GM19035 (cell line): ENCODE measurements around the gene NPR1.
A peak's percentile ranks its signal among the peaks of the same experiment; 100 is the strongest.
"Not testable (repeated sequence)": the region's sequence is repeated elsewhere in the genome, so short reads cannot be mapped to it uniquely, and the experiment has no call there.

Source experiments
- ATAC-seq: cut with Tn5 transposase; IDR thresholded peaks from one replicate; pipeline ENCODE4 v1.9.1; 2021; ENCODE audit not compliant: unreplicated experiment

The NPR1 gene

DNA sequence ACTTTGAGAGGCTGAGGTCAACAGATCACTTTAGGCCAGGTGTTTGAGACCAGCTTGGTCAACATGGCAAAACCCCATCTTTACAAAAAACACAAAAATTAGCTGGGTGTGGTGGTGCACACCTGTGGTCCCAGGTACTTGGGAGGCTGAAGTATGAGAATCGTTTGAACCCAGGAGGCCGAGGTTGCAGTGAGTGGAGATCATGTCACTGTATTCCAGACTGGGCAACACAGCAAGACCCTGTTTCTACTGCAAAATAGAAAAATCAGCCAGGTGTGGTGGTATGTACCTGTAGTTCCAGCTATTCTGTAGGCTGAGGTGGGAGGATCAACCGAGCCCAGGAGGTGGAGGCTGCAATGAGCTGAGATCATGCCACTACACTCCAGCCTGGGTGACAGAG lies 45.2 kb downstream of the NPR1 start:
- ATAC-seq: no peak

DNA sequence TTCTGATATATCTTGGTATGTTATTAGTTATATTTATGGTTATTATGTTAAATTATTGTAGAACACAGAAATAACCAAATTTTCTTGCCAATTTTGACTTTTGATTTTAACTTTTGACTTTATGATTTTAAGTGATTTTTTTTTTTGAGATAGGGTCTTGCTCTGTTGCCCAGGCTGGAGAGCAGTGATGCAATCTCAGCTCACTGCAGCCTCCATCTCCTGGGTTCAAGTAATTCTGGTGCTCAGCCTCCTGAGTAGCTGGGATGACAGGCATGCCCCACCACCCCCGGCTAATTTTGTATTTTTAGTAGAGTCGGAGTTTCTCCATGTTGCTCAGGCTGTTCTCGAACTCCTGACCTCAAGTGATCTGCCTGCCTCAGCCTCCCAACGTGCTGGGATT lies 46.1 kb downstream of the NPR1 start:
- not testable (repeated sequence) for ATAC-seq

DNA sequence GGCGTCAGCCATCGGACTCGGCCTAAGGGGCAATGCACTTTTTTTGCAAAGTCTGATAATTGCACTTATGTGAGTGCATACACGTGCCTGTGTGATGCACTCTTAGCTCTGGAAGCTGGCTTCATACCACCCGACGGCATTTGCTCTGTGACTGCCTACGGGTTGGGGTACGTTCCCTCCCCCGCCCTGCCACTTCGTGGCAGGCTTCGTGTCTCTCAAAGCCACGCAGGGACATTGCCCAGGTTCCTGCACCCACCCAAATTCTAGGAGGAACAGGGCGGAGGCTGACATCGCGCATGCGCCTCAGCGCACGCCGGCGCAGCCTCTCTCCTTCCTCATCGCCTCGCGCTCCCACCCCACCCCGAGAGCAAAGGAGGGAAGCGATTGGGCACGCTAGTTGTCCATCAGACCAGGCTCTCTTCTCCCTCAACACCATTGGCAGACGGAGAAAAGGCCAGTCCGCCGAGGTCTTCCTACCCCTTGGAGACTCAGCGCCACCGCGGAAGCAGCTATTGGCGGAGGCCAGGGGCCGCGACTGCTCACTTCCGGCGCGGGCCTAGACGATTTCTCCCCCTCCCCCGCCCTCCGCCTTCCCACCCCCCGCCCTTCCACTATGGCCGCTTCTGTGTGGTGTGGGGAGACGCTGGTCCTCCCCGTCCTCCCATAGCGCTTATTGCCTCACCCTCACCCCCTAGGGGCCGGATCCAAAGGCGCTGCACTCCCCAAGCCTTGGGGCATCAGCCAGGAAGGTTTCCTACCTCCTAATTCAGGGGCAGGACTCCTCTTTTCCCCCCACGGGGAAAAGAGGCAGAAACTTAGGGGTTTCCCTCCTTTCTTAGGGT lies 49.2 kb downstream of the NPR1 start, which contains the start of gene INTS3:
Gene INTS3, plus strand, starts transcription at position 588 of the 842 bp plus-strand sequence. CDS start 585 bp downstream, outside the sequence.
- peak; percentile 98 for ATAC-seq

DNA sequence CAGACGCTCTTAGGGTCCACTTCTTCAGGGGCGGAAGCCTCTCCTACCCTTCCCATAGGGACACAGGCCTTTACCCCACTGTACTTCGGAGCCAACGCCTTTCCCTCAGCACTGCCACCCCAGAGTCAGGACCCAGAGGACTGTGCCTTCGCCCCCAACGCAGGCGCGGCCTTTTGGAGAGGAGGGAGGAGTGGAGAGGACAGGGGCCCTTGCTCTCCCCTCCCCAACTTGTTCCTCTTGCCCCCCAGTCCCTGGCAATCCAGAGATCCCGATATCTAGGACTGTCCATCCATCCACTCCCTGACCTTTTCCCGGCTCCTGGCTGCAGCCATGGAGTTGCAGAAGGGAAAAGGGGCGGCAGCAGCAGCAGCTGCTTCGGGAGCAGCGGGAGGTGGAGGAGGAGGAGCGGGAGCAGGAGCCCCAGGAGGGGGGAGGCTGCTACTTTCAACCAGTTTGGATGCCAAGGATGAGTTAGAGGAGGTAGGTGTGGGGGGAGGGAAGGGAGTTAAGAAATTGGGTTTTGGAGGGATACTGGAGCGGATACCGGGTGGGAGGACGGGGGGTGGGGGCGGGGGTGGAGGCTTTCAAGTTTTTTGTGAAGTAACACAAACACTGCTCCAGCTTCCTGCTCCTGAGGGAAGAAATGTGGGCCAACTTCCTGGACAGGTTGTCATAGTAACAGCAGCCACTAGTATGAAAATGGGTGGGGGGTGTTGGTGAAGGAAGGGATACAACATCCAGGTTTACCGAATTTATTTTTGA lies 50.0 kb downstream of the NPR1 start:
- ATAC-seq: no peak

DNA sequence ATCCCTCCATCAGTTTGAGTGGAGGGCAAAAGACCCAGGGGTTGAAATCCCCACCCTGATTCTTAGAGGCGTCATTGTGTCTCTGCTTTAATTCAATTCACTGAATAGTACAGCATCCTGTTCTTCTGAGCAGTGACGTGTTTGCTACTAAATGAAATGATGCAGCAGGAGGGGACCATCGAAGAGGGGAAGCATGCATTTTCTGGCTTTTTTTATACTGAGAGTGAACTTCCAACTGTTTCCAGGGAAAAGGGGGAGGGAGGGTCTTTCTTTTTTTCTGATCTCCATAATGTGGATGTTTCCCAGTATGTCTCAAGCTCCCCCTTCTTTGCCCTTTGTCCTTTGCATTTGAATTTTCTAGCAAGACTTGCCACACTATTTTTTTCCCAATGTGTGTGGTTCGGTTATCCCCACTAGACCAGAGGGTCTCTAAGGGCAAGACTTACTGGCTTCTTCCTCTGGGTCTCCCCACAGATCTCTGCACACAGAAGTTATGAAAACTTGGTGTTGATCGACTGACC lies 52.0 kb downstream of the NPR1 start:
- ATAC-seq: no peak

DNA sequence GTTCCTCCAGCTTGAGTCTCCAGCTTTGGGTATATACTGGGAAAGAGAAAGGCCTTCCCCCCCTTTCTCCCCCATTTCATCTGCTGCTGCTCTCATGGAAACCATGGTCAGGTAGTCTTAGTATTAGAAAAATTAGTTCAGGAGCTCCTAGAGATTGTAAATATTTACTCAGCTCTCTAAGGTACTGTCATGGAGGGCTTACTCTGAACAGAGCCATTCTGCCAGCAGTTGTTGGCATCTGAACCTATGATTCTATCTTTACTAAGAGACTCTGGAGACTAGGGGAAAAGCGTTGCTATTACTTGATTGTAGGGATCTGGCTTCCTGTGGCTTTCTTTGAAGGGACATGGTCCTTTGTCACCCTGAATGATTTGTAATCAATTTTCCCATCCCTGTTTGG lies 55.5 kb downstream of the NPR1 start:
- ATAC-seq: no peak

DNA sequence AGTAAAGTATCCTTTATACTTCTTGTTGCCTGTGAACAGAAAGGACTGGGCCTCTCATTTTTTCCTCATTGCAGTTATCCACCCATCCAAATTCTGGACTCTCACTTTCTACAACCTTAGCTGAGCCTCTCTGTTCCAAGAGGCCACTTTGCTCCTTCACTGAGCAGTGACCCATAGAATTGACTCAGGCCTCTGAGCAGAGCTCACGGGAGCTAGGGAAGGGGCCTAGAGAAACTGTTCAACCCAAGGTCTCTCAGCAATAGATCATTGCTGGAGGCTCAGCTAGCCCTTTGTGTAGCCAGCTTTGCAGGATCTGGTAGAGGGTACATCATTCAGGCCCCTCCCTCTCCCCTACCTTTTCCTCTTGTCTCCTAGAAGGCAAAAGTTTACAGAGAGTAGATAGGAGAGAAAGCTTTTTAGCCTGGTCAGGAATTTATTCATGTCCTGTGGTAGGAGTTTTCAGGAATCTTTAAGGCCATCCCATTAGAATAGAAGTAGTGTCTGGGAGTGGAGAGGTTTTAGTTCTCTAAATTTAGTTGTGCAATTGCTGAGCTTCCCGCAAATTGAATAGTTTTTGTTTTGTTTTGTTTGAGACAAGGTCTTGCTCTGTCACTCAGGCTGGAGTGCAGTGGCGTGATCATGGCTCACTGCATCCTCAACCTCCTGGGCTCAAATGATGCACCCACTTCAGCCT lies 56.1 kb downstream of the NPR1 start:
- no peak for ATAC-seq

DNA sequence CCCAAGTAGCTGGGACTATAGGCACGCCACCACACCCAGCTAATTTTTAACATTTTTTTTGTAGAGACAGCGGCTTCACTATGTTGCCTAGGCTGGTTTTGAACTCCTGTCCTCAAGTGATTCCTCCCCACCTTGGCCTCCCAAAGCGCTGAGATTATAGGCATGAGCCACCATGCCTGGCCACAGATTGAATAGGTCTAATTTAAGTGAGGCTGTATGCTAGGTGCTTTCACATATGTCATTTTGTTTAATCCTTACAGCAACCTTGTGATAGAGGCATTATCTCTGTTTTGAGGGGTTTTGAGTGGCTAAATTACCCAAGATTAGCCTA lies 56.6 kb downstream of the NPR1 start:
- no peak for ATAC-seq

DNA sequence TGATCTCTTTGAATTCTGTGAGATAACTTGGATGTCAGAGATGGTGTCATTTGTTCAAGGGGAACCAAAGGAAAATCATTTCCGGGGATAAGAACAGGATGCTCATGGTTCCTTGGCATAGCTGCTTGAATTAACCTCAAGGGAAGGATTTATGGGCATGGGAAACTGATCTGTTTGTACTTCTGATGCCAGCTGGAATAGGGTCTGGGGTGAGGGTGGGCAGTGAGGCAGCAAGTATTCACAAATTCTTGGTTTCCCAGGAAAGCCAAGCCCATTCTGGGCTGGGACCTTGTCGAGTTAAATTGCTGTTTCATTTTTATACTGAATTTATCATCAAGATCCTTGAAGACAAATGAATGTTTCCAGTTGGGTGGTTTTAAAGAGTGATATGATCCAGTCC lies 63.5 kb downstream of the NPR1 start:
- ATAC-seq: no peak

DNA sequence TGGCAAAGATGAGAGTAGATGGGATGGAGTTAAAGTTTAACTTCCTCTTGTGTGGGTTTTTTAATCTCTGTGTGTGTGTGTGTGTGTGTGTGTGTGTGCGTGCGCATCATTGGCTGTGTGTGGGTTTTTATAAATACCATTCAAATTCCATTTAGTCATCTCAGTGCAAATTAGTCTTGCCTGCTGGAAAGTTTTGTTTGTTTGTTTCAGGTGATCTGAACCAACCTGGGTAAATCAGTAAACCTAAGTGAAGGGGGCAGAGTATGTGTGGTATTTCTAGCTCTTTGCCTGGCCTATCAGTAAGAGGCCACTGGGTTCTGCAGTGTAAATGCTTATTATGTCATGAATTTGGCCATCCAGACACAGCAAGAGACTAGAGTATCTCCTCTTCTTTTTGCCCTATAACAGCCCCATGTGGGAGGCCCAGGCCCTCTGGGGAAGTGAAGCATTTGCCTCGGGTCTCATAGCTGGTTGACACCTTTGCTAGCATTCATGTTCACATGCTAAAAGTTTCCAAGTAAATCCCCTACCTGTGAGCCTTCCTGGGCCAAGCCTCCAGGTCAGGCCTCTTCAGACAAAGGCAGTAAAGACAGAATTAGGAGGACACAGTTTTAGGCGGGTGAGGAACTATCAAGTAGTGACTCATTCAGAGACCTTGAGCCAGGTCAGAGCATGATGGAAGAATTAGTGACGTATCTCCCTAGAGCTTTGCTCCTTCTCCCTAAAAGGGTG lies 64.1 kb downstream of the NPR1 start:
- ATAC-seq: peak; percentile 62
